ENCODE data around the gene ASIC4. TPM values are rescaled to one million over a fixed set of nuclear protein-coding genes. Genes with fewer than 3 reads are reported as not detected.

ASIC4 gene
- total and polyA plus RNA-seq, 9 of the 15 experiments (the other 6 are each of a cell fraction or from before 2014, with no cell fraction given): 0.07 to 19.2 (median 4.8) TPM

DNA sequence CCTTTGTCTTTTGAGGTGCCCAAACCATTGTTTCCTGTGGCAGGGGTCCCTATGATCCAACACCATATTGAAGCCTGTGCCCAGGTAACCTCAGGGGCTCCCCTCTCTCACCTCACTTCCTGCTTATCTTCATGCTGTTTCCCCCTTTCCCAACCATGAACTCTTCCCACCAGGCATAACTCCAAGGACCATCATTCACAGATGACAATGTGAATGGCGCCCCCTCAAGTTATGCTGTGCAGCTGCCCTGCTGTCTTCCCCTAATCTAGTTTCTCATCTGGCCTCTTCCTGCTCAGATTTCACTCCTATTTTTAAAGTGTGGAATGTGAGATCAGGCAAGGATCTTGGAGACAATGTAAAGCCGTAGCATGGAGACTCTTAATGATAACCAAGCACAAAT, 14.1 kb upstream of the ASIC4 start (continued):
- TF ChIP-seq MEF2A (IDR thresholded peaks at IDR 0.05; ENCODE audit: control insufficient read depth, low read depth, low read length): no peak
- no peak for TF ChIP-seq BRCA1 (IDR thresholded peaks at IDR 0.05)
- no peak for TF ChIP-seq BRCA1 (CRISPR knock-in tag; IDR thresholded peaks at IDR 0.05)
- no peak for TF ChIP-seq ZNF217 (CRISPR knock-in tag; IDR thresholded peaks at IDR 0.05)
- 0 out of 2 replicates have a peak, but pooled peaks have one; percentile 42 for TF ChIP-seq SMAD4 (CRISPR knock-in tag; conservative IDR thresholded peaks at IDR 0.05)
- TF ChIP-seq, protein P1, sequence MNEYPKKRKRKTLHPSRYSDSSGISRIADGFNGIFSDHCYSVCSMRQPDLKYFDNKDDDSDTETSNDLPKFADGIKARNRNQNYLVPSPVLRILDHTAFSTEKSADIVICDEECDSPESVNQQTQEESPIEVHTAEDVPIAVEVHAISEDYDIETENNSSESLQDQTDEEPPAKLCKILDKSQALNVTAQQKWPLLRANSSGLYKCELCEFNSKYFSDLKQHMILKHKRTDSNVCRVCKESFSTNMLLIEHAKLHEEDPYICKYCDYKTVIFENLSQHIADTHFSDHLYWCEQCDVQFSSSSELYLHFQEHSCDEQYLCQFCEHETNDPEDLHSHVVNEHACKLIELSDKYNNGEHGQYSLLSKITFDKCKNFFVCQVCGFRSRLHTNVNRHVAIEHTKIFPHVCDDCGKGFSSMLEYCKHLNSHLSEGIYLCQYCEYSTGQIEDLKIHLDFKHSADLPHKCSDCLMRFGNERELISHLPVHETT (CRISPR knock-in tag; conservative IDR thresholded peaks at IDR 0.05 in 1 of 2, IDR thresholded peaks at IDR 0.05 in 1 of 2): no peak
- no peak for TF ChIP-seq MAFK (IDR thresholded peaks at IDR 0.05; ENCODE audit: low read length)
- TF ChIP-seq ZZZ3 (IDR thresholded peaks at IDR 0.05): no peak
- TF ChIP-seq, protein P2, sequence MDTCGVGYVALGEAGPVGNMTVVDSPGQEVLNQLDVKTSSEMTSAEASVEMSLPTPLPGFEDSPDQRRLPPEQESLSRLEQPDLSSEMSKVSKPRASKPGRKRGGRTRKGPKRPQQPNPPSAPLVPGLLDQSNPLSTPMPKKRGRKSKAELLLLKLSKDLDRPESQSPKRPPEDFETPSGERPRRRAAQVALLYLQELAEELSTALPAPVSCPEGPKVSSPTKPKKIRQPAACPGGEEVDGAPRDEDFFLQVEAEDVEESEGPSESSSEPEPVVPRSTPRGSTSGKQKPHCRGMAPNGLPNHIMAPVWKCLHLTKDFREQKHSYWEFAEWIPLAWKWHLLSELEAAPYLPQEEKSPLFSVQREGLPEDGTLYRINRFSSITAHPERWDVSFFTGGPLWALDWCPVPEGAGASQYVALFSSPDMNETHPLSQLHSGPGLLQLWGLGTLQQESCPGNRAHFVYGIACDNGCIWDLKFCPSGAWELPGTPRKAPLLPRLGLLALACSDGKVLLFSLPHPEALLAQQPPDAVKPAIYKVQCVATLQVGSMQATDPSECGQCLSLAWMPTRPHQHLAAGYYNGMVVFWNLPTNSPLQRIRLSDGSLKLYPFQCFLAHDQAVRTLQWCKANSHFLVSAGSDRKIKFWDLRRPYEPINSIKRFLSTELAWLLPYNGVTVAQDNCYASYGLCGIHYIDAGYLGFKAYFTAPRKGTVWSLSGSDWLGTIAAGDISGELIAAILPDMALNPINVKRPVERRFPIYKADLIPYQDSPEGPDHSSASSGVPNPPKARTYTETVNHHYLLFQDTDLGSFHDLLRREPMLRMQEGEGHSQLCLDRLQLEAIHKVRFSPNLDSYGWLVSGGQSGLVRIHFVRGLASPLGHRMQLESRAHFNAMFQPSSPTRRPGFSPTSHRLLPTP (IDR thresholded peaks at IDR 0.05; ENCODE audit: borderline replicate concordance, extremely low read depth, insufficient read length): no peak
- peak; percentile 58; the same call in 1 of the 2 replicates for TF ChIP-seq SMARCE1 (IDR thresholded peaks at IDR 0.05)
- 0 out of 2 replicates have a peak, but pooled peaks have one; percentile 7 for TF ChIP-seq NCOR1 (IDR thresholded peaks at IDR 0.05)
- TF ChIP-seq, protein P3, sequence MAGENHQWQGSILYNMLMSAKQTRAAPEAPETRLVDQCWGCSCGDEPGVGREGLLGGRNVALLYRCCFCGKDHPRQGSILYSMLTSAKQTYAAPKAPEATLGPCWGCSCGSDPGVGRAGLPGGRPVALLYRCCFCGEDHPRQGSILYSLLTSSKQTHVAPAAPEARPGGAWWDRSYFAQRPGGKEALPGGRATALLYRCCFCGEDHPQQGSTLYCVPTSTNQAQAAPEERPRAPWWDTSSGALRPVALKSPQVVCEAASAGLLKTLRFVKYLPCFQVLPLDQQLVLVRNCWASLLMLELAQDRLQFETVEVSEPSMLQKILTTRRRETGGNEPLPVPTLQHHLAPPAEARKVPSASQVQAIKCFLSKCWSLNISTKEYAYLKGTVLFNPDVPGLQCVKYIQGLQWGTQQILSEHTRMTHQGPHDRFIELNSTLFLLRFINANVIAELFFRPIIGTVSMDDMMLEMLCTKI (IDR thresholded peaks at IDR 0.05; ENCODE audit: partially characterized antibody): no peak
- TF ChIP-seq, protein P4, sequence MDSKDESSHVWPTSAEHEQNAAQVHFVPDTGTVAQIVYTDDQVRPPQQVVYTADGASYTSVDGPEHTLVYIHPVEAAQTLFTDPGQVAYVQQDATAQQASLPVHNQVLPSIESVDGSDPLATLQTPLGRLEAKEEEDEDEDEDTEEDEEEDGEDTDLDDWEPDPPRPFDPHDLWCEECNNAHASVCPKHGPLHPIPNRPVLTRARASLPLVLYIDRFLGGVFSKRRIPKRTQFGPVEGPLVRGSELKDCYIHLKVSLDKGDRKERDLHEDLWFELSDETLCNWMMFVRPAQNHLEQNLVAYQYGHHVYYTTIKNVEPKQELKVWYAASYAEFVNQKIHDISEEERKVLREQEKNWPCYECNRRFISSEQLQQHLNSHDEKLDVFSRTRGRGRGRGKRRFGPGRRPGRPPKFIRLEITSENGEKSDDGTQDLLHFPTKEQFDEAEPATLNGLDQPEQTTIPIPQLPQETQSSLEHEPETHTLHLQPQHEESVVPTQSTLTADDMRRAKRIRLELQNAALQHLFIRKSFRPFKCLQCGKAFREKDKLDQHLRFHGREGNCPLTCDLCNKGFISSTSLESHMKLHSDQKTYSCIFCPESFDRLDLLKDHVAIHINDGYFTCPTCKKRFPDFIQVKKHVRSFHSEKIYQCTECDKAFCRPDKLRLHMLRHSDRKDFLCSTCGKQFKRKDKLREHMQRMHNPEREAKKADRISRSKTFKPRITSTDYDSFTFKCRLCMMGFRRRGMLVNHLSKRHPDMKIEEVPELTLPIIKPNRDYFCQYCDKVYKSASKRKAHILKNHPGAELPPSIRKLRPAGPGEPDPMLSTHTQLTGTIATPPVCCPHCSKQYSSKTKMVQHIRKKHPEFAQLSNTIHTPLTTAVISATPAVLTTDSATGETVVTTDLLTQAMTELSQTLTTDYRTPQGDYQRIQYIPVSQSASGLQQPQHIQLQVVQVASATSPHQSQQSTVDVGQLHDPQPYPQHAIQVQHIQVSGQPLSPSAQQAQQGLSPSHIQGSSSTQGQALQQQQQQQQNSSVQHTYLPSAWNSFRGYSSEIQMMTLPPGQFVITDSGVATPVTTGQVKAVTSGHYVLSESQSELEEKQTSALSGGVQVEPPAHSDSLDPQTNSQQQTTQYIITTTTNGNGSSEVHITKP (IDR thresholded peaks at IDR 0.05; ENCODE audit: partially characterized antibody): peak; percentile 98
- TF ChIP-seq ETV6 (IDR thresholded peaks at IDR 0.05; ENCODE audit: borderline replicate concordance in 1 of 2, low read depth in 2 of 2, low read length in 1 of 2): no peak
- no peak for TF ChIP-seq ETV6 (CRISPR knock-in tag; IDR thresholded peaks at IDR 0.05; ENCODE audit: borderline replicate concordance)
- no peak for TF ChIP-seq C11orf30 (IDR thresholded peaks at IDR 0.05; ENCODE audit: low read depth)
- TF ChIP-seq TEAD2 (tag; IDR thresholded peaks at IDR 0.05): 0 out of 2 replicates have a peak, but pooled peaks have one; percentile 48
- TF ChIP-seq SOX6 (IDR thresholded peaks at IDR 0.05): peak; percentile 48; the same call in 1 of the 2 replicates
- TF ChIP-seq NRF1 (conservative IDR thresholded peaks at IDR 0.05 in 1 of 2, IDR thresholded peaks at IDR 0.05 in 1 of 2): no peak
- TF ChIP-seq FOXJ2 (tag; IDR thresholded peaks at IDR 0.05): no peak
- peak; percentile 58 for TF ChIP-seq CBFA2T3 (IDR thresholded peaks at IDR 0.05)

Data from K562 (cell line).